ENCODE results near the gene DERA.
"Not testable (repeated sequence)": the region's sequence is repeated elsewhere in the genome, so short reads cannot be mapped to it uniquely, and the experiment has no call there.

Gene DERA

GRCh38 chr12:15988983-15989755, 78.0 kb downstream of the DERA start:
- Histone ChIP-seq H3K9me3 (ENCODE audit: control insufficient read depth, insufficient read depth, low read length) (no peaks in the 10 kb centered on the region), H3K36me3 (ENCODE audit: insufficient read depth, low read length) (no peaks in the 10 kb centered on the region), H3K4me1 (ENCODE audit: insufficient read depth, low read length) (no peaks in the 10 kb centered on the region), H3K9ac (ENCODE audit: low read depth, low read length) (no peak overlapping the region)

DNA sequence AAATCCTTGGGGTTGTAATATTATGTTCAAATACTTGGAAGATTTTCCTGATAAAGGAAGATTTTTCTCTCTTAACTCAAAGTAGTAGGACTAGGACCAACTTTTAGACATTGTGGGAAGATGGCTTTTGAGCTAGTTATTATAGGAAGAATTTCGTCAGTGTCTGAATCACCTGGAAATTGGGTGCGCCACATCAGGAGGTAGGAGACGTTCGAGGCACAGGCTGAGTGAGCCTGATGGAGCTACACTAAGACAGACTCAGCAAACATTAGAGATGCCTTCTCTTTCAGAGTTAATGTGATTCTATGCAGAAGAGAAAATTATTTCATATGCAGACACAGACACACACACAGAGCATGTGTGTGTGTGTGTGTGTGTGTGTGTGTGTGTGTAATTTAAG, 84.7 kb downstream of the DERA start:
- Histone ChIP-seq H3K9me3 (ENCODE audit: control insufficient read depth, insufficient read depth, low read length) (no peaks in the 10 kb centered on the region), H3K4me1 (ENCODE audit: insufficient read depth, low read length) (no peaks in the 10 kb centered on the region), H3K36me3 (ENCODE audit: insufficient read depth, low read length) (no peaks in the 10 kb centered on the region), H3K9ac (ENCODE audit: low read depth, low read length) (no peak overlapping the region)

- H3K9ac ChIP-seq (ENCODE audit: low read depth, low read length) = no peak overlapping the region
- no peaks in the 10 kb centered on the region for H3K36me3 ChIP-seq (ENCODE audit: insufficient read depth, low read length)
- H3K4me1 ChIP-seq (ENCODE audit: insufficient read depth, low read length) = no peaks in the 10 kb centered on the region
- H3K9me3 ChIP-seq (ENCODE audit: control insufficient read depth, insufficient read depth, low read length) = no peaks in the 10 kb centered on the region
These were observed 85.1 kb downstream of the DERA start for GRCh38 chr12:15996254-15996653.

- Histone ChIP-seq H3K4me1 (ENCODE audit: insufficient read depth, low read length) (no peaks in the 10 kb centered on the region), H3K9ac (ENCODE audit: low read depth, low read length) (no peak overlapping the region), H3K9me3 (ENCODE audit: control insufficient read depth, insufficient read depth, low read length) (no peaks in the 10 kb centered on the region), H3K36me3 (ENCODE audit: insufficient read depth, low read length) (no peaks in the 10 kb centered on the region)
These were observed 85.8 kb downstream of the DERA start for GRCh38 chr12:15996948-15997347.

DNA sequence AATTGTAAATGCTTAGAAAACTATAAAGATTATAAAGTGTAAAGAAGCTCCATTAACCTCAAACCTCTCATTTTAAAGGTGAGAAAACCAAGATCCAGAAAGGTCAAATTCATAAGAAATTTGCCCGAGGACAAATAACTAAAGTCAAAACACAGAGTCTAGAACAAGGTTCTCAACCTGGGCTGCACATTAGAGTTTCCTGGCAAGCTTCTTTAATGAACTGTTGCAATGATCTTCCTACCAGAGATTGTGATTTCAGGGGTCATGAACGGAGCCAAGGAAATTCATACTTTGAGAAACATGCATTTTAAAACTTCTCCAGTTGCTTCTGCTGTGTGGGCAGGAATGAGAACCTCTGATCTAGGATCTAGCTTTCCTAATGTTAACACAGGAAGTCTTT, 86.8 kb downstream of the DERA start:
- H3K9ac ChIP-seq (ENCODE audit: low read depth, low read length) = no peak overlapping the region
- no peaks in the 10 kb centered on the region for H3K4me1 ChIP-seq (ENCODE audit: insufficient read depth, low read length)
- H3K9me3 ChIP-seq (ENCODE audit: control insufficient read depth, insufficient read depth, low read length) = no peaks in the 10 kb centered on the region
- no peaks in the 10 kb centered on the region for H3K36me3 ChIP-seq (ENCODE audit: insufficient read depth, low read length)

DNA sequence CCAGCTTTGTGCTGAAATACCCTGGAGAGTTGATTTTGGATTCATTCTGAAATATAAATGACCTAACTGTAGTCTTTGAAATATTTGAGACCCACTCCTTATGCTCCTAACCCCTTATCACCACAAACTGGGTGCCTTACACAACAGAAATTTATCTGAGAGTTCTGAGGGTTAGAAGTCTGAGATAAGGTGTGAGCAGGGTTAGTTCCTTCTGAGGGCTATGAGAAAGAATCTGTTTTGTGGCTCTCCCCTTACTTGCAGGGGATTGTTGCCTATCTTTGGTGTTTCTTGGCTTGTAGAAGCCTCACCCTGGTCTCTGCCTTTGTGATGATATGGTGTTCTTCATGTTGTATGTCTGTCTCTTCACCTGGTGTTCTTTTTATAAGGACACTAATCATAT, 91.7 kb downstream of the DERA start:
- H3K9me3 ChIP-seq (ENCODE audit: control insufficient read depth, insufficient read depth, low read length) = no peaks in the 10 kb centered on the region
- H3K9ac ChIP-seq (ENCODE audit: low read depth, low read length) = no peak overlapping the region
- H3K4me1 ChIP-seq (ENCODE audit: insufficient read depth, low read length) = no peaks in the 10 kb centered on the region
- H3K36me3 ChIP-seq (ENCODE audit: insufficient read depth, low read length) = no peaks in the 10 kb centered on the region

DNA sequence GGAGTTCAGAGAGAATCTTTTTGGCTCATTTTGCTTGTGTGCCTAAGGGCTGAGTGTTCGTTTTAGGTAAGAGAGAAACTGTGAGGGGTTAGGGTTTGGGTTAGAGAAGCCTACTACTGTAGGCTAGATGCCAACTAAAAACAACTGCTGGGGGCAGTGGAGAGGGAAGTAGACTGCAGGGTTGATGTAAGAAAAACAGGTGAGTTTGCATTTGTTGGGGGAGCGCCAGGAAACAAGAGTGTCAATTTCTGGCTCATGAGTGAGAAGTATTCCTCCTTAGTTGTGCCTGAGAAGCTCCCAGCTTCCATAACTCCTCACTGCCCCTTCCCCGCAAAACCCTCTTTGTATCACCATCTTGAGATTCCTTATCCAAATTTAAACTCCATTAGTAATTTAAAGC, 92.3 kb downstream of the DERA start:
- Histone ChIP-seq H3K4me1 (ENCODE audit: insufficient read depth, low read length) (no peaks in the 10 kb centered on the region), H3K9me3 (ENCODE audit: control insufficient read depth, insufficient read depth, low read length) (no peaks in the 10 kb centered on the region), H3K9ac (ENCODE audit: low read depth, low read length) (no peak overlapping the region), H3K36me3 (ENCODE audit: insufficient read depth, low read length) (no peaks in the 10 kb centered on the region)

DNA sequence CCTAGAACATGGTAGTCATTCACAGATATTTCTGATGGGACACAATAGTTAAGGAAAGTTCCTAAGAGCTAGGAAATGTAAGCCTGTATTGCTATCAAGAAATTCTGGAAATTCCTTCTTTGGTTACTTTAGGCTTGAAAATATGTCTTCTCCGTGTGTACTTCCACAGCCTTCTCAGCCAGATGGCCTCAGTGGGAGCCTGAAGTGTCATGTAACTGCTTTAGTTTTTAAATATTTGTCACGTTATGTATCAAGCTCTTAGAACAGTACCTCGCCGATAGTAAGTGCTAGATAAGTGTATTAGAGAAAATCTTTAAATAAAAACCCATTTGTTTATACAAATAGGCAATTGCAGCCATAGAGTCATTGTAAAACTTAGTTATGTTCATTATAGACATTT, 95.6 kb downstream of the DERA start:
- H3K4me1 ChIP-seq (ENCODE audit: insufficient read depth, low read length) = no peaks in the 10 kb centered on the region
- no peak overlapping the region for H3K9ac ChIP-seq (ENCODE audit: low read depth, low read length)
- H3K9me3 ChIP-seq (ENCODE audit: control insufficient read depth, insufficient read depth, low read length) = no peaks in the 10 kb centered on the region
- no peaks in the 10 kb centered on the region for H3K36me3 ChIP-seq (ENCODE audit: insufficient read depth, low read length)

DNA sequence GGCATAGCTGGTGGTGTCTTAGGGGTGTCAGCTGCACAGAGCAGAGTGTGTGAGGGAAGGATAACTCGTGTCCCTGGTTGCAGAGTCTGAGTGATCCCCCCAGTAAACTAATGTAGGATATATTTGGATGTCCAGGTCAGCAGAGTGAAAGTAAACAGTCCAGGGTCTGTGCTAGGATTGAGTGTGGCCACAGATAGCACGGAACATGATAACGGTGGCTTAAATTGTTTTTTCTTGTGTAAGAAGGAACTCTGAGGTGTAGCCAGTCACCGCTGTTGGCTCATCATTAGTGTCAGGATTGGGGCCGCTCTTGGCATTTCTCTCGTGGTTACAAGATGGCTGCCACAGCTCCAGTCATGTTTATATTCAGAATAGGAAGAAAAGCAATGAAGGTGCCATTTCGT, 97.3 kb downstream of the DERA start:
- no peaks in the 10 kb centered on the region for H3K36me3 ChIP-seq (ENCODE audit: insufficient read depth, low read length)
- no peaks in the 10 kb centered on the region for H3K4me1 ChIP-seq (ENCODE audit: insufficient read depth, low read length)
- H3K9me3 ChIP-seq (ENCODE audit: control insufficient read depth, insufficient read depth, low read length) = peaks cover 11% of the 10 kb centered on the region; the same call in 1 of the 2 replicates
- H3K9ac ChIP-seq (ENCODE audit: low read depth, low read length) = no peak overlapping the region

DNA sequence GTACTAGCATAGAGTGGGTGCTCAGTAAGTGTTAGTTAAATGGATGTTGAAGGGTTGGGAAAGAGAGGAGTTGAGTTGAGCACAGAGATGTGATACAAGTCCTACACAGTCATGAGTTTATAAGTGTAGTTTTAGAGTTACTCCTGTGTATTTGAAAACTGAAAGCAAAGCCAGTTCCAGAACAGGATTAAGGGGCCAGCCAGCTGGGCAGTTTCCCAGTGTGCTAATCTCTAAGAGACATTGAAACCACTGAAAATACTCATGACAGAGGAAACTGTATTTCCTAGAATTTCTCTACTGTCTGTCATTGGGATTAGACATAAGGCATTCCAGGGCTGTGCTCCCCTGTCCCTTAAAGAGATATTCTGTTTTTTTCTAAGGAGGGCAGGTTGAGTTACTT, 101.0 kb downstream of the DERA start:
- Histone ChIP-seq H3K9me3 (ENCODE audit: control insufficient read depth, insufficient read depth, low read length) (peaks cover 23% of the 10 kb centered on the region), H3K9ac (ENCODE audit: low read depth, low read length) (no peak overlapping the region)

GRCh38 chr12:16013722-16014121, 102.6 kb downstream of the DERA start:
- not testable (repeated sequence) for H3K4me1 ChIP-seq (ENCODE audit: insufficient read depth, low read length)

More for the DNA sequence above, 101.0 kb downstream of the DERA start:
- Histone ChIP-seq H3K36me3 (ENCODE audit: insufficient read depth, low read length) (no peaks in the 10 kb centered on the region), H3K4me1 (ENCODE audit: insufficient read depth, low read length) (no peaks in the 10 kb centered on the region)

DNA sequence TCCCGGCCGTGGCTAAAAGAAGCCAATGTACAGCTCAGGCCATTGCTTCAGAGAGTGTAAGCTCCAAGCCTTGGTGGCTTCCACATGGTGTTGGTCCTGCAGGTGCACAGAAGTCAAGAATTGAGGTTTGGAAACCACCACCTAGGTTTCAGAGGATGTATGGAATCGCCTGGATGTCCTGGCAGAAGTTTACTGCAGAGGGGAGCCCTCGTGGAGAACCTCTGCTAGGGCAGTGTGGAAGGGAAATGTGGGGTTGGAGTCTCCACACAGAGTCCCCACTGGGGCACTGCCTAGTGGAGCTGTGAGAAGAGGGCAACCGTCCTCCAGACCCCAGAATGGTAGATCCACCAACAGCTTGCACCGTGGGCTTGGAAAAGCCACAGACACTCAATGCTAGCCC, 103.3 kb downstream of the DERA start:
- not testable (repeated sequence) for H3K9ac ChIP-seq (ENCODE audit: low read depth, low read length); H3K36me3 ChIP-seq (ENCODE audit: insufficient read depth, low read length); H3K4me1 ChIP-seq (ENCODE audit: insufficient read depth, low read length)
- H3K9me3 ChIP-seq (ENCODE audit: control insufficient read depth, insufficient read depth, low read length) = peaks cover 23% of the 10 kb centered on the region

More at GRCh38 chr12:16013722-16014121, 102.6 kb downstream of the DERA start:
- peaks cover 23% of the 10 kb centered on the region for H3K9me3 ChIP-seq (ENCODE audit: control insufficient read depth, insufficient read depth, low read length)
- H3K36me3 ChIP-seq (ENCODE audit: insufficient read depth, low read length); H3K9ac ChIP-seq (ENCODE audit: low read depth, low read length): not testable (repeated sequence)

GRCh38 chr12:16016748-16017147, 105.6 kb downstream of the DERA start:
- H3K4me1 ChIP-seq (ENCODE audit: insufficient read depth, low read length) = no peaks in the 10 kb centered on the region
- H3K36me3 ChIP-seq (ENCODE audit: insufficient read depth, low read length) = no peaks in the 10 kb centered on the region
- peaks cover 23% of the 10 kb centered on the region for H3K9me3 ChIP-seq (ENCODE audit: control insufficient read depth, insufficient read depth, low read length)
- no peak overlapping the region for H3K9ac ChIP-seq (ENCODE audit: low read depth, low read length)

DNA sequence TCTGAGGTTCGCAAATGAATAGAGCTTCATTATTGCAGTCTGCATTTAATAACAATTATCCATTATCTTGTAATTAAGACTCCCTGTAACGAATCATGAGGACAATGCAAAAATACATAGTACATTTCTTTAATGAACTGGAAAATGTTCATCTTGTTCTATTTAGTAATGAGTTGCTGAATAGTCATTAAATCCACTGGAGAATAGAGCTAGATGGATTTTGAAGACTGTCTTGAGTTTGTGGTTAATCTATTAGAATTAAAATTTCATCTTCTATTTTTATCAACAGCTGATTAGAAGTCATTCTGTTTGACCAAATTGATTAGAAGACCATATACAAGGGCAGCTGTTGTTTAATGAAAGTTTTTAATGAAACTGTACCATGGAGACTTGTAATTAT, 107.2 kb downstream of the DERA start:
- no peak overlapping the region for H3K9ac ChIP-seq (ENCODE audit: low read depth, low read length)
- no peaks in the 10 kb centered on the region for H3K4me1 ChIP-seq (ENCODE audit: insufficient read depth, low read length)
- H3K9me3 ChIP-seq (ENCODE audit: control insufficient read depth, insufficient read depth, low read length) = peaks cover 12% of the 10 kb centered on the region
- H3K36me3 ChIP-seq (ENCODE audit: insufficient read depth, low read length) = no peaks in the 10 kb centered on the region

- no peaks in the 10 kb centered on the region for H3K4me1 ChIP-seq (ENCODE audit: insufficient read depth, low read length)
- H3K36me3 ChIP-seq (ENCODE audit: insufficient read depth, low read length) = no peaks in the 10 kb centered on the region
- no peak overlapping the region for H3K9ac ChIP-seq (ENCODE audit: low read depth, low read length)
- peaks cover 10% of the 10 kb centered on the region for H3K9me3 ChIP-seq (ENCODE audit: control insufficient read depth, insufficient read depth, low read length)
These were observed 108.0 kb downstream of the DERA start for GRCh38 chr12:16019136-16019535.

All from ES-I3 (cell line).